GM12878 (cell line): ENCODE data around the gene B4GALNT2. TPM values are rescaled to one million over a fixed set of nuclear protein-coding genes. Genes with fewer than 3 reads are reported as not detected.

Source experiments
- ATF3 ChIP-seq: IDR thresholded peaks from 2 replicates; pipeline ENCODE4 v1.6.1; 2011; ENCODE audit warnings: low read depth, mild to moderate bottlenecking, low read length, moderate library complexity, borderline replicate concordance; ENCODE audit errors: extremely low read depth
- BMI1 ChIP-seq: fragments of 450-650 bp; IDR thresholded peaks from 2 replicates; pipeline ENCODE4 v1.6.1; 2016; ENCODE audit warnings: mild to moderate bottlenecking, moderate library complexity, borderline replicate concordance
- CHD4 ChIP-seq: fragments of 200-600 bp; sonication (generic); IDR thresholded peaks from 2 replicates; pipeline ENCODE4 v1.6.1; 2016; ENCODE audit warnings: mild to moderate bottlenecking
- CREM ChIP-seq: IDR thresholded peaks from 2 replicates; pipeline ENCODE4 v1.6.1; 2014; ENCODE audit warnings: antibody characterized with exemption, low read depth
- EZH2 ChIP-seq: IDR thresholded peaks from 2 replicates; pipeline ENCODE4 v1.6.1; 2012; ENCODE audit warnings: low read depth, mild to moderate bottlenecking, control low read depth, inconsistent platforms, low read length, borderline replicate concordance; ENCODE audit not compliant: control insufficient read depth
- FOXM1 ChIP-seq: IDR thresholded peaks from 2 replicates; pipeline ENCODE4 v1.6.1; 2012; ENCODE audit warnings: low read depth, mild to moderate bottlenecking, inconsistent platforms, low read length, moderate library complexity
- HCFC1 ChIP-seq: fragments of 150-350 bp; IDR thresholded peaks from 2 replicates; pipeline ENCODE4 v1.6.1; 2014; ENCODE audit warnings: low read length
- IRF5 ChIP-seq: fragments of 450-650 bp; IDR thresholded peaks from 2 replicates; pipeline ENCODE4 v1.6.1; 2017; ENCODE audit warnings: borderline replicate concordance
- KLF5 ChIP-seq: fragments of 450-650 bp; IDR thresholded peaks from 2 replicates; pipeline ENCODE4 v1.6.1; 2014; ENCODE audit warnings: mild to moderate bottlenecking; ENCODE audit not compliant: partially characterized antibody
- MAX ChIP-seq: IDR thresholded peaks from 2 replicates; pipeline ENCODE4 v1.6.1; 2012; ENCODE audit warnings: low read depth, low read length, improper control_type of control experiment
- NR2F1 ChIP-seq: fragments of 450-650 bp; conservative IDR thresholded peaks from 2 replicates; pipeline ENCODE4 v1.6.1; 2017; ENCODE audit warnings: mild to moderate bottlenecking
- PBX3 ChIP-seq: IDR thresholded peaks from 2 replicates; pipeline ENCODE4 v1.6.1; 2011; ENCODE audit warnings: mild to moderate bottlenecking, low read depth, low read length, moderate library complexity; ENCODE audit not compliant: insufficient replicate concordance
- SMAD1 ChIP-seq: fragments of 450-650 bp; IDR thresholded peaks from 2 replicates; pipeline ENCODE4 v1.6.1; 2018; ENCODE audit warnings: mild to moderate bottlenecking, low read depth; ENCODE audit not compliant: partially characterized antibody
- STAT1 ChIP-seq: fragments of 450-650 bp; conservative IDR thresholded peaks from 2 replicates; pipeline ENCODE4 v1.6.1; 2014; ENCODE audit warnings: antibody characterized with exemption, mild to moderate bottlenecking
- TCF7 ChIP-seq: IDR thresholded peaks from 2 replicates; pipeline ENCODE4 v1.6.1; 2014; ENCODE audit warnings: antibody characterized with exemption, borderline replicate concordance
- ZNF24 ChIP-seq: fragments of 450-650 bp; IDR thresholded peaks from 2 replicates; pipeline ENCODE4 v1.6.1; 2017; ENCODE audit warnings: antibody characterized with exemption, mild to moderate bottlenecking
- ZNF384 ChIP-seq: IDR thresholded peaks from 2 replicates; pipeline ENCODE4 v1.6.1; 2012; ENCODE audit warnings: low read depth, mild to moderate bottlenecking, low read length, improper control_type of control experiment, borderline replicate concordance
- ZNF592 ChIP-seq: fragments of 450-650 bp; IDR thresholded peaks from 2 replicates; pipeline ENCODE4 v1.6.1; 2017; ENCODE audit warnings: mild to moderate bottlenecking, moderate library complexity
- ZZZ3 ChIP-seq: IDR thresholded peaks from 2 replicates; pipeline ENCODE4 v1.6.1; 2011; ENCODE audit warnings: low read depth; ENCODE audit not compliant: control insufficient read depth, insufficient read length
- polyA plus RNA-seq, 11 experiments: library from polyadenylated mRNA; depleted of rRNA in 4 of 11; unstranded in 6 of 11; stranded (reverse) in 5 of 11; fragments of >200 nt; fragmentation: Nextera tagmentation in 4 of 11; fragmentation: Illumina TruSeq in 1 of 11; extraction: Ambion mirVana in 4 of 11; extraction: Trizol in 1 of 11; gene quantifications; 1 replicate in 1 of 11; 2 replicates in 10 of 11; pipeline versions ENCODE4 v1.2.1 to v1.2.3, GENCODE V29; 2011 to 2016; ENCODE audit warnings: inconsistent platforms in 2 of 11, missing spikeins in 2 of 11, low read depth in 1 of 11
- total RNA-seq, 4 experiments: library from RNA; depleted of rRNA in 3 of 4; stranded (reverse); fragments of >200 nt in 3 of 4; fragmentation: Illumina TruSeq in 1 of 4; extraction: Trizol in 1 of 4; gene quantifications; 2 replicates each; pipeline versions ENCODE4 v1.2.1 to v1.2.3, GENCODE V29; 2013 to 2021

Gene B4GALNT2
- total and polyA plus RNA-seq, 10 of the 15 experiments (the other 5 are each of a cell fraction or from before 2014, with no cell fraction given): not detected

- TF ChIP-seq KLF5 (no peak), FOXM1 (peak; percentile 67; the same call in 1 of the 2 replicates), ZNF592 (no peak), ZZZ3 (no peak), STAT1 (no peak), EZH2 (no peak), HCFC1 (no peak), NR2F1 (0 out of 2 replicates have a peak, but pooled peaks have one; percentile 14), CREM (peak; percentile 66; the same call in 1 of the 2 replicates), MAX (no peak; the same call in 1 of the 2 replicates), TCF7 (no peak), ZNF24 (no peak), CHD4 (no peak), SMAD1 (peak; percentile 72), PBX3 (peak; percentile 90), ZNF384 (0 out of 2 replicates have a peak, but pooled peaks have one; percentile 47), ATF3 (no peak), BMI1 (peak; percentile 31), IRF5 (no peak)
Observed at GRCh38 chr17:49193513-49194296, 61.1 kb downstream of the B4GALNT2 start (continued).
